ENCODE results near the gene FALEC. TPM values are rescaled to one million over a fixed set of nuclear protein-coding genes. Genes with fewer than 3 reads are reported as not detected.

FALEC gene
- total RNA-seq, 2 experiments from 2014 or later = 0.55 TPM; not detected in 1

GRCh38 chr1:150552128-150552910 lies 36.8 kb downstream of the FALEC start:
- ChIA-PET POLR2A (no interaction called here), CTCF (interaction anchor here (1.0 to 2.3 kb wide), 4 partner anchors 8 to 68 kb away, joined by 3 to 19 read pairs (median 3); no protein-coding TSS in a partner anchor)

DNA sequence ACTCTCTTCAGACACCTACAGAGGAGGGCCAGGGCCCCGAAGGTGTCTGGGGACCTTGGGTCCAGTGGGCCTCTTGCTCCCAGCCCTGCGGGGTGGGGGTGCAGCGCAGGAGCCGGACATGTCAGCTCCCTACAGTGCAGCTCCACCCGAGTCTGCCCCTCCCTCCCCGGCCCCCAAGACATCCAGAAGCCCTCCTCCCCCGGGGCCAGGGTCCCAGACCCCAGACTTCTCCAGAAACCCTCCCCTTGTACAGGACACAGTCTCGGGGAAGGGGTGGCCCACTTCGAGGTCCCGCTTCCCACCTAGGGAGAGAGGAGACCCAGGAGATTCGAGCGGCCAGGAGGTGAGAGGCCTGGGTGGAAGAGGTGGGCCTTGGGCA lies 37.3 kb downstream of the FALEC start:
- ChIA-PET CTCF (no interaction called here), POLR2A (no interaction called here)

- POLR2A ChIA-PET = no interaction called here
- CTCF ChIA-PET = no interaction called here
These were observed 38.0 kb downstream of the FALEC start for GRCh38 chr1:150553392-150554085.

DNA sequence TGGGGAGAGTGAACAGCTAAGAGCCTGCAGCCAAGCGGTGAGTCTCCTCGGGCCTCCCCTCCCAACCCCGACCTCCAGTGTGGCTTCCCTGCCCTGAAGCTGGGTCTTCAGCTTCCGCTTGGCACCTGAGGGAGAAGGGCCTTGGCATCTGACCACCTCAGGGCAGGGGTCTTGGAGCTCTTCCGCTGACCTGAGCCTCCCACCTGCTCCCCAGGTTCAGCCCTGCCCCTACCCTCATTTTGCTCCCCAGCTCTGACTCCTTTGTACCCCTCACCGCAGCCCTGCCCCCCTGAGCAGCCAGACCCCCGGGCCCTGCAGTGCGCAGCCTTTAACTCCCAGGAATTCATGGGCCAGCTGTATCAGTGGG lies 38.5 kb downstream of the FALEC start:
- POLR2A ChIA-PET = no interaction called here
- CTCF ChIA-PET = no interaction called here

DNA sequence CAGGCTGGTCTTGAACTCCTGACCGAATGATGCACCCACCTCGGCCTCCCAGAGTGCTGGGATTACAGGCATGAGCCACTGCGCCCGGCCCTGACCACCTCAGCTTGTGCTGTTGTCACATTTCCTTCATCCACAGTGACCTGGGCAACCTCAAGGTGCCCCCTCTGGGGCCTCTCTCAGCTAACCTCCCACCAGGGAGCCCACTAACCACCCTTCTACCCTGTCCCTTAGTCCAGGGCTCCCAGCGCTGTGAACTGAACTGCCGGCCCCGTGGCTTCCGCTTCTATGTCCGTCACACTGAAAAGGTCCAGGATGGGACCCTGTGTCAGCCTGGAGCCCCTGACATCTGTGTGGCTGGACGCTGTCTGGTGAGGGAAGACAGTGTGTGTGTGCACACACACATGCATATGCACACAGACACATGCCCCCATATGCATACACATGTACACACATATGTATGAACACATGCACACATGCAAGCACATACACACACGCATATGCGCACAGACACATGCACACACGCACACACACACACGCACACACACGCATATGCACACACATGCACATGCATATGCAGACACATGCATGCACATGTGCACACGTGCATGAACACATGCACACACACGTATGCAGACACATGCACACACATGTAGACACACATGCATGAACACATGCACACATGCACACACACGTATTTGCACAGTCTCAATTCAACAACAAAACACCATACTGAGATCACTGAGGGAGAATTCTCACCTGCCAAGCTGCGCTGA lies 39.8 kb downstream of the FALEC start:
- POLR2A ChIA-PET = no interaction called here
- CTCF ChIA-PET = interaction anchor here (0.8 kb wide), 1 partner anchor 300 kb away, joined by 3 read pairs; no protein-coding TSS in a partner anchor

DNA sequence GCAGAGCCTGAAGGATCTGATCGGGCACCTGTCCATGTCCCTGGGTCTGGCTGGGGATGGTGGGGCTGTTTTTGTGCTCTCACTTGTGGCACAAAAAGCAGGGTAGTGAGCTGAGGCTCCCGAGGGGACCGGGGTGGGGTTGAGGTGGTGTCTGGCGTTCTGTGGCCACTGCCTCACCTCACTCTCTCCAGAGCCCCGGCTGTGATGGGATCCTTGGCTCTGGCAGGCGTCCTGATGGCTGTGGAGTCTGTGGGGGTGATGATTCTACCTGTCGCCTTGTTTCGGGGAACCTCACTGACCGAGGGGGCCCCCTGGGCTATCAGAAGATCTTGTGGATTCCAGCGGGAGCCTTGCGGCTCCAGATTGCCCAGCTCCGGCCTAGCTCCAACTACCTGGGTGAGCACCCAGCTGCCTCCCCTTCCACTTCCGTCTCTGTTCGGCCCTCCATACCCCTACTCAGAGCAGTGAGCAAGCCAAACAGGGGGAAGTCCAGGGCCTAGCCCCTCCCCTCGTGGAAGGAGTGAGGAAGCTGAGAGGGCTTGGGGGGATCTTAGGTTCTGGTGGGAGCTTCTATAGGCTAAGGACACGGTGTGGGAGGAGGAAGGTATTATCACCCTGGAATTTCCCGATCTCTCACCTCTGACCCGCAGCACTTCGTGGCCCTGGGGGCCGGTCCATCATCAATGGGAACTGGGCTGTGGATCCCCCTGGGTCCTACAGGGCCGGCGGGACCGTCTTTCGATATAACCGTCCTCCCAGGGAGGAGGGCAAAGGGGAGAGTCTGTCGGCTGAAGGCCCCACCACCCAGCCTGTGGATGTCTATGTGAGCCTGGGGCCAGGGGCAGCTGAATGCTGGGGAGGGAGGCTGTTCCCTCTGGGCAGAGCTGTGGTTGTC lies 40.7 kb downstream of the FALEC start:
- CTCF ChIA-PET = interaction anchor here (1.3 kb wide), 1 partner anchor 12 kb away, joined by 3 read pairs; no protein-coding TSS in a partner anchor
- POLR2A ChIA-PET = no interaction called here

DNA sequence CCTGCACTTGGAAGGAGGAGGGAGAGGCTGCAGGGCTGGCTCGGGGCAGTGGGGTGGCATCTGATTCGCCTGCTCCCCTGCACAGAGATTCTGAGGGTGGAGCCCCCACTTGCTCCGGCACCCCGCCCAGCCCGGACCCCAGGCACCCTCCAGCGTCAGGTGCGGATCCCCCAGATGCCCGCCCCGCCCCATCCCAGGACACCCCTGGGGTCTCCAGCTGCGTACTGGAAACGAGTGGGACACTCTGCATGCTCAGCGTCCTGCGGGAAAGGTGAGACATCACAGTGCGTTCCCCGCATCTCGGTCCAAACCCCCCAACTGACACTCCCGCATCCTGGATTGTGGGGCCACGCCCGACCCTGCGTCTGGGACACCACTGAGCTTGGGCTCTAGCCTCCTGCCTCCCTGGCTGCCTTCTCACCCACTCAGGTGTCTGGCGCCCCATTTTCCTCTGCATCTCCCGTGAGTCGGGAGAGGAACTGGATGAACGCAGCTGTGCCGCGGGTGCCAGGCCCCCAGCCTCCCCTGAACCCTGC lies 41.6 kb downstream of the FALEC start:
- ChIA-PET POLR2A (no interaction called here), CTCF (interaction anchor here (1.3 kb wide), 1 partner anchor 11 kb away, joined by 3 read pairs; no protein-coding TSS in a partner anchor)

GRCh38 chr1:150557813-150558212 lies 42.3 kb downstream of the FALEC start:
- ChIA-PET CTCF (interaction anchor here (1.3 kb wide), 2 partner anchors 10 to 25 kb away, joined by 3 to 4 read pairs; no protein-coding TSS in a partner anchor), POLR2A (no interaction called here)

GRCh38 chr1:150558303-150558704 lies 42.8 kb downstream of the FALEC start:
- POLR2A ChIA-PET = no interaction called here
- CTCF ChIA-PET = interaction anchor here (1.3 kb wide), 2 partner anchors 9 to 25 kb away, joined by 4 read pairs; partner anchors contain the start of gene ADAMTSL4

GRCh38 chr1:150558761-150559655 lies 43.5 kb downstream of the FALEC start:
- CTCF ChIA-PET = interaction anchor here (0.6 to 7.4 kb wide), 14 partner anchors 8 to 444 kb away, joined by 3 to 135 read pairs (median 4); partner anchors contain the start of genes ADAMTSL4 and MCL1

GRCh38 chr1:150559656-150560010 lies 44.1 kb downstream of the FALEC start:
- ChIA-PET POLR2A (interaction anchor here (2.7 to 7.9 kb wide), 2 partner anchors 15 to 52 kb away, joined by 12 to 210 read pairs; partner anchors contain the start of gene MCL1), CTCF (interaction anchor here (0.6 to 7.4 kb wide), 16 partner anchors 8 to 443 kb away, joined by 3 to 135 read pairs (median 4); partner anchors contain the start of genes ADAMTSL4 and MCL1)

More at GRCh38 chr1:150558761-150559655, 43.5 kb downstream of the FALEC start:
- POLR2A ChIA-PET = interaction anchor here (2.7 to 7.9 kb wide), 2 partner anchors 15 to 53 kb away, joined by 12 to 210 read pairs; partner anchors contain the start of gene MCL1

DNA sequence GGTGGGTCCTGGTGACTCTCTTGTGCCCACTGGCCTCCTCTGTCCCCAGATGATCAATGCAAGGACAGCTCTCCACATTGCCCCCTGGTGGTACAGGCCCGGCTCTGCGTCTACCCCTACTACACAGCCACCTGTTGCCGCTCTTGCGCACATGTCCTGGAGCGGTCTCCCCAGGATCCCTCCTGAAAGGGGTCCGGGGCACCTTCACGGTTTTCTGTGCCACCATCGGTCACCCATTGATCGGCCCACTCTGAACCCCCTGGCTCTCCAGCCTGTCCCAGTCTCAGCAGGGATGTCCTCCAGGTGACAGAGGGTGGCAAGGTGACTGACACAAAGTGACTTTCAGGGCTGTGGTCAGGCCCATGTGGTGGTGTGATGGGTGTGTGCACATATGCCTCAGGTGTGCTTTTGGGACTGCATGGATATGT lies 44.5 kb downstream of the FALEC start:
- POLR2A ChIA-PET = interaction anchor here (1.1 to 7.9 kb wide), 3 partner anchors 11 to 52 kb away, joined by 6 to 210 read pairs (median 12); partner anchors contain the start of gene MCL1
- CTCF ChIA-PET = interaction anchor here (0.6 to 7.4 kb wide), 21 partner anchors 9 to 443 kb away, joined by 3 to 135 read pairs (median 4); partner anchors contain the start of genes ADAMTSL4 and MCL1

DNA sequence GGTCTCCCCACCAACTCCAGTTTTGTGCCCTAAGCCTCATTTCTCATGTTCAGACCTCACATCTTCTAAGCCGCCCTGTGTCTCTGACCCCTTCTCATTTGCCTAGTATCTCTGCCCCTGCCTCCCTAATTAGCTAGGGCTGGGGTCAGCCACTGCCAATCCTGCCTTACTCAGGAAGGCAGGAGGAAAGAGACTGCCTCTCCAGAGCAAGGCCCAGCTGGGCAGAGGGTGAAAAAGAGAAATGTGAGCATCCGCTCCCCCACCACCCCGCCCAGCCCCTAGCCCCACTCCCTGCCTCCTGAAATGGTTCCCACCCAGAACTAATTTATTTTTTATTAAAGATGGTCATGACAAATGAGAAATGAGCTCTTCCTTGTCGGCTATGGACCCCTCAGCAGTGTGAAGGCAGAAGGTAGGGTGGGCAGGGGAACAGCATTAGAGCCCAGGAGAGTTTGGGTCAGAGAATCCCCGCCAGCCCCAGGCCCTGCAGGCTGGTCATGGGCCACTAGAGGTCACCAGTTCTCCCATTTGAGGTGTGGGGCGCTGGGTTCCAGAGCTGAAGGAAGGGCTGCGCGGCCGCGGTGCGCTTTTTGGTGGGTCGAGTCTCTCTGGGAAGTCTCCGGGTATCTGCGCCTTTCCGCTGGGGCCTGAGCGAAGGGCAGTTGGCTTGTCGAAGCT lies 45.2 kb downstream of the FALEC start:
- CTCF ChIA-PET = interaction anchor here (0.6 to 7.4 kb wide), 29 partner anchors 9 to 362 kb away, joined by 3 to 135 read pairs (median 4); partner anchors contain the start of genes ADAMTSL4, ENSA, GOLPH3L and MCL1

GRCh38 chr1:150561254-150561973 lies 45.9 kb downstream of the FALEC start:
- ChIA-PET CTCF (interaction anchor here (0.6 to 7.4 kb wide), 24 partner anchors 10 to 361 kb away, joined by 3 to 135 read pairs (median 4); partner anchors contain the start of genes ADAMTSL4, ENSA, GOLPH3L and MCL1), POLR2A (interaction anchor here (0.6 to 7.9 kb wide), 8 partner anchors 13 to 562 kb away, joined by 3 to 210 read pairs (median 6); partner anchors contain the start of genes ENSA, MCL1 and MINDY1)

More for the DNA sequence above, 45.2 kb downstream of the FALEC start:
- POLR2A ChIA-PET = interaction anchor here (0.6 to 7.9 kb wide), 6 partner anchors 12 to 563 kb away, joined by 3 to 210 read pairs (median 6); partner anchors contain the start of genes ENSA and MCL1

GRCh38 chr1:150561974-150562445 lies 46.5 kb downstream of the FALEC start:
- POLR2A ChIA-PET = interaction anchor here (0.6 to 7.9 kb wide), 7 partner anchors 12 to 445 kb away, joined by 3 to 210 read pairs (median 5); partner anchors contain the start of genes ENSA, MCL1, MINDY1 and TARS2
- CTCF ChIA-PET = interaction anchor here (0.5 to 7.4 kb wide), 6 partner anchors 13 to 65 kb away, joined by 3 to 135 read pairs (median 16); partner anchors contain the start of gene MCL1

Data from activated CD8-positive, alpha-beta memory T cell treated with anti-CD3 and anti-CD28 coated beads for 36 hours (primary cell).